ENCODE results near the gene DUSP11. TPM values are rescaled to one million over a fixed set of nuclear protein-coding genes. Genes with fewer than 3 reads are reported as not detected.

DUSP11 gene
- total RNA-seq, 1 experiment from 2014 or later = 30.4 TPM

DNA sequence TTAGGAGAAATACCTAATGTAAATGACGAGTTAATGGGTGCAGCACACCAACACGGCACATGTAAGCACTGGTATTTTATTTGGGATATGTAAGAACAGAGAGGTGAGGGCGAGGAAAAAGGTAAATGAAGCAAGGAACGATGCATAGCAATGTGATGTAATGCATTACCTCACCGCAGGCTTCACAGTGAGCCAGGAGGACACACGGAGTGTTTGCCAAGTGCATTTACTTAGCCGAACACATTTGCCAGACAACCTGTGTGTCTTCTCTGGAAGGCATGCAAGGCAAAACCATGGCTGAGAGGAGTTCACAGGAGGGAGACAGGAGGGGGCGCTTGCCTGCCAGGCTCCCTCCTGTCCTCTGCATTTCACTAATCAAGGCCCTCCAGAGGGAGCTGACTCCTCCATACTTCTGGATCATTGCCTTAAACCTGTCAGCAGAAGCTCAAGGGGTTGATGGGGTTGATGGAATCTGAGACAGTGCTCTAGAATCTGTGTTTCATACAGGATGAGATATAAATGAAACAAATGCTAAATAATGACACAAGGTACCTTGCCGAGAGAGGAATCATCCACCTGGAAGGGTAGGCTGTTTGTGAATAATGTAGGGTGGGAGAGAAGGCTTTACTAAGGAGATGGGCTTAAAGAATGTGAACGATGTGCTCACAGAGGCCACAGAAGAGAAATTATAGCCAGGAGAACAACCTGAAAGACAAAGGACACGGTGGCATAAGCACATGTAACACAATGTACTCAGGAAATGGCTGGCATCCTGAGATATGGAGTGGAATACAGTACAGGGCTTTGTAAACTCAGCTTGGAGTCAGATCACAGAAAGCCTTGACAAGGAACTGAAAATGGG, 33.7 kb downstream of the DUSP11 start:
- DNase-seq = no peak
- BruUV-seq (replicated peaks) = no TSS peak
- H3K36me3 ChIP-seq (ENCODE audit: low read depth, low read length) = peaks cover 5% of the 10 kb centered on the region; the same call in 1 of the 2 replicates
- H3K4me1 ChIP-seq (ENCODE audit: insufficient read depth, low read length) = no peaks in the 10 kb centered on the region
- H3K27ac ChIP-seq (ENCODE audit: low read length) = no peak overlapping the region
- no peak overlapping the region for H3K9ac ChIP-seq (ENCODE audit: low read length)
- ChIA-PET CTCF (no interaction called here), POLR2A (ENCODE audit: unreplicated experiment) (no interaction called here)
- H2AFZ ChIP-seq (ENCODE audit: low read length) = no peak overlapping the region
- no peak overlapping the region for H3K4me3 ChIP-seq (ENCODE audit: low read length)
- no peaks in the 10 kb centered on the region for H3K9me2 ChIP-seq (replicated peaks; ENCODE audit: low read length)
- no peaks in the 10 kb centered on the region for H3K9me3 ChIP-seq (ENCODE audit: low read length)
- intact Hi-C loops (cut with micrococcal nuclease) = no loop called here
- no peaks in the 10 kb centered on the region for H3K79me2 ChIP-seq (ENCODE audit: low read length)
- no peak overlapping the region for H3K4me2 ChIP-seq (ENCODE audit: low read length)
- no peaks in the 10 kb centered on the region for H3F3A ChIP-seq (ENCODE audit: low read length, unreplicated experiment)
- H3K27me3 ChIP-seq (ENCODE audit: low read length) = no peaks in the 10 kb centered on the region
- H4K20me1 ChIP-seq (ENCODE audit: low read length) = no peaks in the 10 kb centered on the region
- no peak for ATAC-seq
- TF ChIP-seq, protein P1, sequence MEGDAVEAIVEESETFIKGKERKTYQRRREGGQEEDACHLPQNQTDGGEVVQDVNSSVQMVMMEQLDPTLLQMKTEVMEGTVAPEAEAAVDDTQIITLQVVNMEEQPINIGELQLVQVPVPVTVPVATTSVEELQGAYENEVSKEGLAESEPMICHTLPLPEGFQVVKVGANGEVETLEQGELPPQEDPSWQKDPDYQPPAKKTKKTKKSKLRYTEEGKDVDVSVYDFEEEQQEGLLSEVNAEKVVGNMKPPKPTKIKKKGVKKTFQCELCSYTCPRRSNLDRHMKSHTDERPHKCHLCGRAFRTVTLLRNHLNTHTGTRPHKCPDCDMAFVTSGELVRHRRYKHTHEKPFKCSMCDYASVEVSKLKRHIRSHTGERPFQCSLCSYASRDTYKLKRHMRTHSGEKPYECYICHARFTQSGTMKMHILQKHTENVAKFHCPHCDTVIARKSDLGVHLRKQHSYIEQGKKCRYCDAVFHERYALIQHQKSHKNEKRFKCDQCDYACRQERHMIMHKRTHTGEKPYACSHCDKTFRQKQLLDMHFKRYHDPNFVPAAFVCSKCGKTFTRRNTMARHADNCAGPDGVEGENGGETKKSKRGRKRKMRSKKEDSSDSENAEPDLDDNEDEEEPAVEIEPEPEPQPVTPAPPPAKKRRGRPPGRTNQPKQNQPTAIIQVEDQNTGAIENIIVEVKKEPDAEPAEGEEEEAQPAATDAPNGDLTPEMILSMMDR (conservative IDR thresholded peaks at IDR 0.05; ENCODE audit: low read depth, low read length) = 0 out of 2 replicates have a peak, but pooled peaks have one; percentile 12
- TF ChIP-seq EZH2 (IDR thresholded peaks at IDR 0.05; ENCODE audit: low read length, unreplicated experiment) = no peak
- TF ChIP-seq EZH2phosphoT487 (IDR thresholded peaks at IDR 0.05; ENCODE audit: borderline replicate concordance, low read length) = no peak

- H3F3A ChIP-seq (ENCODE audit: low read length, unreplicated experiment) = no peaks in the 10 kb centered on the region
- no peak for TF ChIP-seq EZH2phosphoT487 (IDR thresholded peaks at IDR 0.05; ENCODE audit: borderline replicate concordance, low read length)
- TF ChIP-seq, protein P1 (conservative IDR thresholded peaks at IDR 0.05; ENCODE audit: low read depth, low read length) = no peak
- no peak for TF ChIP-seq EZH2 (IDR thresholded peaks at IDR 0.05; ENCODE audit: low read length, unreplicated experiment)
- no peak overlapping the region for H3K4me3 ChIP-seq (ENCODE audit: low read length)
- no peak overlapping the region for H3K4me2 ChIP-seq (ENCODE audit: low read length)
- CTCF ChIA-PET = no interaction called here
- peaks cover 21% of the 10 kb centered on the region for H3K4me1 ChIP-seq (ENCODE audit: insufficient read depth, low read length)
- no peaks in the 10 kb centered on the region for H4K20me1 ChIP-seq (ENCODE audit: low read length)
- peaks cover 13% of the 10 kb centered on the region for H3K79me2 ChIP-seq (ENCODE audit: low read length)
- no peaks in the 10 kb centered on the region; the same call in 1 of the 2 replicates for H3K36me3 ChIP-seq (ENCODE audit: low read depth, low read length)
- POLR2A ChIA-PET (ENCODE audit: unreplicated experiment) = no interaction called here
- ATAC-seq (no peak), DNase-seq (no peak)
- H3K9ac ChIP-seq (ENCODE audit: low read length) = no peak overlapping the region
- intact Hi-C loops (cut with micrococcal nuclease) = no loop called here
- H2AFZ ChIP-seq (ENCODE audit: low read length) = no peak overlapping the region
- no peaks in the 10 kb centered on the region for H3K9me2 ChIP-seq (replicated peaks; ENCODE audit: low read length)
- no peaks in the 10 kb centered on the region for H3K27me3 ChIP-seq (ENCODE audit: low read length)
- no peak overlapping the region for H3K27ac ChIP-seq (ENCODE audit: low read length)
- H3K9me3 ChIP-seq (ENCODE audit: low read length) = no peaks in the 10 kb centered on the region
- BruUV-seq (replicated peaks) = no TSS peak
Measured at GRCh38 chr2:73740767-73741166, 39.1 kb downstream of the DUSP11 start.

DNA sequence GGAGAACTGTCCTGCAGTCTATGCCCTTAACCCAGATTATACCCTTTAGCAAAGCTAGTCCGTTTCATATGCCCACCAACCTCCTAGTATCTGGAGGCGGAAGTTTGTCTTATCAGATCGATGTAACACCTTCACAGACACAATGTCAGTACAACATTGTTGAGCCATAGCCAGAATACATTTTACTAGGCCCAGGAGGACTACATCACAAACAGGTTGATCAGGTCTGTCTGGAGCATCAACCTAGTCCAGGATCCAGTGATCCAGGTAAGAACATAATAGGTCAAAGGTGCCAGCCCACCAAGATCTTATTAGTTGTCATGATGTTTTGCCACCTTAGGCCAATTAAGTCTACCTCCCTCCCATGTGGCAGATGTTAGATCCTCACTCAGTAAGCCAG, 40.8 kb downstream of the DUSP11 start:
- H3K9me3 ChIP-seq (ENCODE audit: low read length) = no peaks in the 10 kb centered on the region
- H3K9ac ChIP-seq (ENCODE audit: low read length) = no peak overlapping the region
- no TSS peak for BruUV-seq (replicated peaks)
- H3K36me3 ChIP-seq (ENCODE audit: low read depth, low read length) = peaks cover 5% of the 10 kb centered on the region; the same call in 1 of the 2 replicates
- H3K27me3 ChIP-seq (ENCODE audit: low read length) = no peaks in the 10 kb centered on the region
- no peaks in the 10 kb centered on the region for H3F3A ChIP-seq (ENCODE audit: low read length, unreplicated experiment)
- 0 out of 2 replicates have a peak overlapping the region, but pooled peaks have one; percentile 11 for H3K4me2 ChIP-seq (ENCODE audit: low read length)
- POLR2A ChIA-PET (ENCODE audit: unreplicated experiment) = no interaction called here
- peaks cover 23% of the 10 kb centered on the region for H3K4me1 ChIP-seq (ENCODE audit: insufficient read depth, low read length)
- DNase-seq = peak; percentile 54
- no peak overlapping the region for H3K4me3 ChIP-seq (ENCODE audit: low read length)
- intact Hi-C loops (cut with micrococcal nuclease) = no loop called here
- no peak overlapping the region for H2AFZ ChIP-seq (ENCODE audit: low read length)
- no peak for ATAC-seq
- no peaks in the 10 kb centered on the region for H4K20me1 ChIP-seq (ENCODE audit: low read length)
- H3K79me2 ChIP-seq (ENCODE audit: low read length) = peaks cover 28% of the 10 kb centered on the region
- H3K9me2 ChIP-seq (replicated peaks; ENCODE audit: low read length) = no peaks in the 10 kb centered on the region
- TF ChIP-seq EZH2 (IDR thresholded peaks at IDR 0.05; ENCODE audit: low read length, unreplicated experiment) = no peak
- no peak for TF ChIP-seq EZH2phosphoT487 (IDR thresholded peaks at IDR 0.05; ENCODE audit: borderline replicate concordance, low read length)
- TF ChIP-seq, protein P1 (conservative IDR thresholded peaks at IDR 0.05; ENCODE audit: low read depth, low read length) = no peak
- CTCF ChIA-PET = no interaction called here
- 0 out of 2 replicates have a peak overlapping the region, but pooled peaks have one; percentile 16 for H3K27ac ChIP-seq (ENCODE audit: low read length)

All from PC-3 (cell line).